Stimulated activated CD4-positive, alpha-beta T cell treated with anti-CD3 and anti-CD28 coated beads, Interleukin-1b, Interleukin-23, amount 100 ng/mL, for 48 hours (primary cell): ENCODE data around the gene DPCD.
"Not testable (repeated sequence)": the region's sequence is repeated elsewhere in the genome, so short reads cannot be mapped to it uniquely, and the experiment has no call there.

Source experiments
- DNase-seq: peaks from one replicate; pipeline ENCODE4 v3.0.0-alpha.2; 2020

The DPCD gene

GRCh38 chr10:101623528-101623927 is 35.4 kb downstream of the DPCD start:
- no peak for DNase-seq

- no peak for DNase-seq
These were observed 36.5 kb downstream of the DPCD start for GRCh38 chr10:101624526-101625102.

- DNase-seq, result no peak
These were observed 37.8 kb downstream of the DPCD start for GRCh38 chr10:101625821-101626412.

GRCh38 chr10:101629837-101630632 is 41.9 kb downstream of the DPCD start:
- no peak for DNase-seq

GRCh38 chr10:101630633-101630920 is 42.5 kb downstream of the DPCD start:
- DNase-seq, result no peak

GRCh38 chr10:101631821-101632475 is 43.8 kb downstream of the DPCD start:
- no peak for DNase-seq

- DNase-seq, result not testable (repeated sequence)
These were observed 45.4 kb downstream of the DPCD start for GRCh38 chr10:101633510-101633909.

- DNase-seq, result no peak
These were observed 51.2 kb downstream of the DPCD start for GRCh38 chr10:101639141-101639900.

- DNase-seq, result no peak
These were observed 55.4 kb downstream of the DPCD start for GRCh38 chr10:101643546-101643945.

GRCh38 chr10:101644002-101644401 is 55.9 kb downstream of the DPCD start:
- no peak for DNase-seq

GRCh38 chr10:101645659-101646058 is 57.5 kb downstream of the DPCD start:
- DNase-seq, result no peak

GRCh38 chr10:101646364-101646763 is 58.2 kb downstream of the DPCD start:
- no peak for DNase-seq

- no peak for DNase-seq
These were observed 59.1 kb downstream of the DPCD start for GRCh38 chr10:101647255-101647654.

GRCh38 chr10:101649525-101650085 is 61.5 kb downstream of the DPCD start:
- no peak for DNase-seq

GRCh38 chr10:101650863-101651262 is 62.7 kb downstream of the DPCD start:
- no peak for DNase-seq

- DNase-seq, result no peak
These were observed 63.2 kb downstream of the DPCD start for GRCh38 chr10:101651336-101651735.

- no peak for DNase-seq
These were observed 65.4 kb downstream of the DPCD start for GRCh38 chr10:101653536-101653935.

- no peak for DNase-seq
These were observed 67.4 kb downstream of the DPCD start for GRCh38 chr10:101655570-101655969.

GRCh38 chr10:101656890-101657289 is 68.8 kb downstream of the DPCD start:
- DNase-seq, result no peak

- DNase-seq, result no peak
These were observed 70.9 kb downstream of the DPCD start for GRCh38 chr10:101658975-101659374.
